ENCODE measurements around the gene EMC6. TPM values are rescaled to one million over a fixed set of nuclear protein-coding genes. Genes with fewer than 3 reads are reported as not detected.
A peak's percentile ranks its signal among the peaks of the same experiment; 100 is the strongest.

Gene EMC6
- total RNA-seq, 1 experiment from 2014 or later = 72.2 TPM

- Histone ChIP-seq H3K9ac (ENCODE audit: extremely low read depth, insufficient read length, low read length) (no peak overlapping the region), H2BK5ac (ENCODE audit: insufficient read length, low read length) (no peak overlapping the region), H3K23ac (ENCODE audit: insufficient read length, low read depth, low read length) (no peak overlapping the region), H2AFZ (ENCODE audit: low read length) (no peak overlapping the region), H3K27me3 (ENCODE audit: insufficient read depth, low read length) (no peaks in the 10 kb centered on the region), H3K4me2 (ENCODE audit: insufficient read depth, insufficient read length, low read length) (no peak overlapping the region), H4K8ac (replicated peaks; ENCODE audit: insufficient read length, low read depth, low read length) (no peak overlapping the region), H3K18ac (ENCODE audit: insufficient read length, low read depth, low read length) (no peak overlapping the region), H4K5ac (ENCODE audit: insufficient read length, low read depth, low read length) (no peak overlapping the region), H4K91ac (ENCODE audit: insufficient read length, low read depth, low read length) (no peak overlapping the region), H3K14ac (ENCODE audit: insufficient read depth, low read length) (no peak overlapping the region), H3K27ac (ENCODE audit: insufficient read length, low read depth, low read length) (no peak overlapping the region), H3K79me1 (ENCODE audit: insufficient read depth, low read depth, low read length, poor library complexity, severe bottlenecking) (peaks cover 4% of the 10 kb centered on the region), H3K23me2 (ENCODE audit: insufficient read length, low read depth, low read length, poor library complexity, severe bottlenecking) (peaks cover 9% of the 10 kb centered on the region), H3K56ac (ENCODE audit: insufficient read length, low read depth, low read length) (no peak overlapping the region), H2BK120ac (ENCODE audit: low read depth, low read length, poor library complexity, severe bottlenecking) (no peak overlapping the region), H3K4ac (ENCODE audit: low read depth, low read length) (no peak overlapping the region), H2BK20ac (ENCODE audit: low read depth, low read length, poor library complexity, severe bottlenecking) (no peak overlapping the region), H3K4me1 (ENCODE audit: insufficient read depth, low read length) (peaks cover 3% of the 10 kb centered on the region; the same call in 1 of the 2 replicates), H4K20me1 (ENCODE audit: control insufficient read depth, insufficient read depth, insufficient read length) (no peaks in the 10 kb centered on the region), H2BK12ac (ENCODE audit: insufficient read length, low read depth, low read length) (no peak overlapping the region), H3K9me3 (ENCODE audit: control insufficient read depth, low read depth, low read length) (no peaks in the 10 kb centered on the region), H2AK5ac (ENCODE audit: insufficient read length, low read length) (no peak overlapping the region), H3T11ph (ENCODE audit: low read length) (no peak overlapping the region), H2BK15ac (ENCODE audit: low read depth, low read length) (no peak overlapping the region), H3K79me2 (ENCODE audit: insufficient read depth, low read length) (peaks cover 7% of the 10 kb centered on the region; the same call in 1 of the 2 replicates)
- no CpG with 5 or more reads among the region's 5 CpGs for WGBS (ENCODE audit: extremely low coverage, insufficient read length, low lambda C conversion rate)
- TF ChIP-seq CTCF (conservative IDR thresholded peaks at IDR 0.05) = no peak
- H3K27me3 Mint-ChIP-seq (ENCODE audit: low read depth) = no peaks in the 10 kb centered on the region
- H3K9me3 Mint-ChIP-seq = no peaks in the 10 kb centered on the region
- H3K27ac Mint-ChIP-seq = no peak overlapping the region; a peak in 1 of 7 replicates
- peaks cover 10 to 40% (median 19%) of the 10 kb centered on the region in 3 experiments for H3K36me3 Mint-ChIP-seq (ENCODE audit: insufficient read depth in 1 of 3, low read depth in 3 of 3)
- H3K4me1 Mint-ChIP-seq = peaks cover 16 to 17% of the 10 kb centered on the region in 2 experiments
- H3K4me3 Mint-ChIP-seq = peak overlapping the region; percentile 60 to 98; a peak in 4 of 5 replicates
- no peak for DNase-seq
Measured at GRCh38 chr17:3665834-3666233, 2.8 kb upstream of the EMC6 start.
